HCT116 (cell line): ENCODE data around the gene CHCHD3. TPM values are rescaled to one million over a fixed set of nuclear protein-coding genes. Genes with fewer than 3 reads are reported as not detected.
"Not testable (repeated sequence)": the region's sequence is repeated elsewhere in the genome, so short reads cannot be mapped to it uniquely, and the experiment has no call there.

Source experiments
- ATAC-seq: fragments of 200-7000 bp; cut with Tn5 transposase; 2 replicates; pipeline ENCODE4 v1.9.1; 2020; ENCODE audit warnings: mild to moderate bottlenecking, moderate library complexity
- BruUV-seq: library from RNA; stranded (reverse); fragments of 400-500 nt; replicated peaks from 2 replicates; lab custom pipeline; 2021; lab: Mats Ljungman, UMichigan
- CTCF ChIA-PET: fragments of 300-600 bp; sonication (Branson Sonifier 250); formaldehyde crosslinking; loops from one replicate; lab custom pipeline; 2021; ENCODE audit warnings: antibody characterized with exemption; lab: Charles Lee
- POLR2A ChIA-PET: fragments of 300-600, 350-600 bp; sonication (Branson Sonifier 250); formaldehyde crosslinking; loops from one replicate; lab custom pipeline; 2021; ENCODE audit warnings: antibody characterized with exemption; lab: Charles Lee
- RAD21 ChIA-PET, 2 experiments: fragments of 300-600 bp; sonication (Branson Sonifier 250); formaldehyde crosslinking; loops; one replicate each; lab custom pipeline; 2023; ENCODE audit warnings: low total read pairs in 2 of 2; ENCODE audit not compliant: uncharacterized antibody in 2 of 2, unreplicated experiment in 2 of 2, low non-redundant PET in 1 of 2; lab: Charles Lee
- DNase-seq: peaks from one replicate; pipeline ENCODE4 v3.0.0-alpha.2; 2010; ENCODE audit warnings: low read depth, low spot score
- H2AFZ ChIP-seq: fragments of 200-600 bp; shearing (Covaris generic), sonication (generic); 2 replicates; pipeline ENCODE4 v1.6.1; 2017; ENCODE audit warnings: low read depth, mixed run types, mixed read lengths, antibody characterized with exemption, low read length; ENCODE audit not compliant: poor library complexity, severe bottlenecking
- H3K27ac ChIP-seq: 2 replicates; pipeline ENCODE4 v1.5.1; 2012; ENCODE audit warnings: low read depth, low read length
- H3K27me3 ChIP-seq: fragments of 200-600 bp; sonication (generic); 2 replicates; pipeline ENCODE4 v1.6.1; 2016; ENCODE audit warnings: mixed run types, low read length, mixed read lengths; ENCODE audit not compliant: insufficient read depth
- H3K36me3 ChIP-seq, 2 experiments: fragments of 200-500 bp in 1 of 2; fragments of 200-600 bp in 1 of 2; sonication (Bioruptor generic) in 1 of 2; sonication (generic) in 1 of 2; 2 replicates each; pipeline versions ENCODE4 v1.5.1 to v1.6.1; 2014 to 2016; ENCODE audit warnings: low read length in 2 of 2, inconsistent platforms in 1 of 2, mixed read lengths in 1 of 2, mixed run types in 1 of 2; ENCODE audit not compliant: insufficient read depth in 2 of 2, control insufficient read depth in 1 of 2
- H3K4me1 ChIP-seq, 2 experiments: fragments of 200-600 bp in 1 of 2; sonication (generic) in 1 of 2; 2 replicates each; pipeline versions ENCODE4 v1.5.1 to v1.6.1; 2012 to 2017; ENCODE audit warnings: low read length in 2 of 2, inconsistent platforms in 1 of 2, mild to moderate bottlenecking in 1 of 2, mixed read lengths in 1 of 2, mixed run types in 1 of 2, moderate library complexity in 1 of 2; ENCODE audit not compliant: insufficient read depth in 2 of 2, control insufficient read depth in 1 of 2
- H3K4me2 ChIP-seq: fragments of 200-600 bp; sonication (generic); 2 replicates; pipeline ENCODE4 v1.6.1; 2017; ENCODE audit warnings: mixed run types, low read length, mixed read lengths
- H3K4me3 ChIP-seq, 2 experiments: fragments of 200-600 bp in 1 of 2; sonication (generic) in 1 of 2; replicated peaks in 1 of 2; 2 replicates each; pipeline ENCODE4 v1.5.1; 2011 to 2016; ENCODE audit warnings: low read length in 2 of 2, control low read depth in 1 of 2, low read depth in 1 of 2, mild to moderate bottlenecking in 1 of 2, mixed read lengths in 1 of 2, mixed run types in 1 of 2
- H3K79me2 ChIP-seq: fragments of 200-600 bp; sonication (generic); 2 replicates; pipeline ENCODE4 v1.6.1; 2017; ENCODE audit warnings: mild to moderate bottlenecking, mixed run types, low read length, moderate library complexity, mixed read lengths; ENCODE audit not compliant: insufficient read depth
- H3K9ac ChIP-seq: fragments of 200-600 bp; sonication (generic); 2 replicates; pipeline ENCODE4 v1.6.1; 2016; ENCODE audit warnings: low read length, mixed read lengths
- H3K9me2 ChIP-seq: fragments of 200-600 bp; sonication (generic), shearing (Covaris generic); 2 replicates; pipeline ENCODE4 v1.6.1; 2017; ENCODE audit warnings: mixed run types, mild to moderate bottlenecking, moderate library complexity; ENCODE audit not compliant: insufficient read depth
- H3K9me3 ChIP-seq, 2 experiments: fragments of 200-500 bp in 1 of 2; fragments of 200-600 bp in 1 of 2; sonication (Bioruptor generic) in 1 of 2; sonication (generic) in 1 of 2; 2 replicates each; pipeline ENCODE4 v1.6.1; 2014 to 2017; ENCODE audit warnings: low read length in 2 of 2, mixed read lengths in 2 of 2, inconsistent platforms in 1 of 2, low read depth in 1 of 2, mild to moderate bottlenecking in 1 of 2, mixed run types in 1 of 2, moderate library complexity in 1 of 2; ENCODE audit not compliant: control insufficient read depth in 1 of 2, insufficient read depth in 1 of 2
- H4K20me1 ChIP-seq: fragments of 200-600 bp; sonication (generic), shearing (Covaris generic); 2 replicates; pipeline ENCODE4 v1.6.1; 2017; ENCODE audit warnings: mixed run types, mild to moderate bottlenecking, moderate library complexity; ENCODE audit not compliant: insufficient read depth
- CBX3 ChIP-seq: IDR thresholded peaks from 2 replicates; pipeline ENCODE4 v1.6.1; 2012; ENCODE audit warnings: low read depth
- CEBPB ChIP-seq: IDR thresholded peaks from 2 replicates; pipeline ENCODE4 v1.6.1; 2012; ENCODE audit warnings: low read depth
- EGR1 ChIP-seq: IDR thresholded peaks from 2 replicates; pipeline ENCODE4 v1.6.1; 2012; ENCODE audit warnings: low read depth
- EZH2 ChIP-seq: fragments of 200-600 bp; sonication (generic); IDR thresholded peaks from 2 replicates; pipeline ENCODE4 v1.6.1; 2017; ENCODE audit warnings: antibody characterized with exemption, mixed run types
- EZH2phosphoT487 ChIP-seq: fragments of 200-600 bp; IDR thresholded peaks from 2 replicates; pipeline ENCODE4 v1.6.1; 2018; ENCODE audit warnings: antibody characterized with exemption, borderline replicate concordance
- FOSL1 ChIP-seq: IDR thresholded peaks from 2 replicates; pipeline ENCODE4 v1.6.1; 2012; ENCODE audit warnings: low read depth
- MAX ChIP-seq: IDR thresholded peaks from 2 replicates; pipeline ENCODE4 v1.6.1; 2012
- POLR2A ChIP-seq: IDR thresholded peaks from 2 replicates; pipeline ENCODE4 v1.7.0; 2011; ENCODE audit warnings: borderline replicate concordance; ENCODE audit not compliant: insufficient read depth, insufficient read length; ENCODE audit errors: extremely low read depth
- POLR2AphosphoS5 ChIP-seq: IDR thresholded peaks from 2 replicates; pipeline ENCODE4 v1.6.1; 2011; ENCODE audit warnings: mild to moderate bottlenecking, low read depth, low read length, moderate library complexity
- RAD21 ChIP-seq: IDR thresholded peaks from 2 replicates; pipeline ENCODE4 v1.6.1; 2012; ENCODE audit warnings: low read depth, mild to moderate bottlenecking
- REST ChIP-seq: IDR thresholded peaks from 2 replicates; pipeline ENCODE4 v1.6.1; 2012; ENCODE audit warnings: low read depth
- SIN3A ChIP-seq: IDR thresholded peaks from 2 replicates; pipeline ENCODE4 v1.6.1; 2012; ENCODE audit warnings: low read depth
- SP1 ChIP-seq: IDR thresholded peaks from 2 replicates; pipeline ENCODE4 v1.6.1; 2012; ENCODE audit warnings: low read depth
- SRF ChIP-seq: IDR thresholded peaks from 2 replicates; pipeline ENCODE4 v1.6.1; 2012; ENCODE audit warnings: low read depth
- TCF7L2 ChIP-seq: IDR thresholded peaks from 2 replicates; pipeline ENCODE4 v1.7.0; 2011; ENCODE audit warnings: borderline replicate concordance, inconsistent platforms; ENCODE audit not compliant: insufficient read depth, insufficient read length; ENCODE audit errors: extremely low read depth
- ZFX ChIP-seq: fragments of 450-650 bp; IDR thresholded peaks from 2 replicates; pipeline ENCODE4 v1.6.1; 2017
- intact Hi-C: fragments of 100-400 bp; cut with micrococcal nuclease; formaldehyde crosslinking; loops from 2 replicates; pipeline ENCODE4 v1.10.0; 2022
- total RNA-seq: library from RNA; stranded (reverse); gene quantifications from one replicate; pipeline ENCODE4 v1.2.1, GENCODE V29; 2021; ENCODE audit not compliant: unreplicated experiment

CHCHD3 gene
- total RNA-seq, 1 experiment from 2014 or later = 73.5 TPM

- TF ChIP-seq SIN3A = no peak
- TF ChIP-seq SP1 = no peak
- TF ChIP-seq TCF7L2 = no peak
- no peak for TF ChIP-seq EGR1
These were observed 45.6 kb downstream of the CHCHD3 start (continued) for GRCh38 chr7:133036289-133036688.

- H3K4me3 ChIP-seq, H3K27ac ChIP-seq, ATAC-seq, H3K4me2 ChIP-seq, H3K9ac ChIP-seq, H3K36me3 ChIP-seq, RAD21 ChIA-PET, H3K9me2 ChIP-seq, H3K27me3 ChIP-seq, CTCF ChIA-PET, H4K20me1 ChIP-seq, DNase-seq, H2AFZ ChIP-seq, H3K9me3 ChIP-seq, BruUV-seq, intact Hi-C loops, H3K4me1 ChIP-seq, POLR2A ChIA-PET: not testable (repeated sequence)
- peaks cover 31% of the 10 kb centered on the region for H3K79me2 ChIP-seq
These were observed 46.6 kb downstream of the CHCHD3 start for GRCh38 chr7:133035240-133035639.

GRCh38 chr7:133030346-133030745, 51.5 kb downstream of the CHCHD3 start:
- ChIA-PET POLR2A (no interaction called here), CTCF (no interaction called here), RAD21 (no interaction called here)
- H3K4me2 ChIP-seq = no peak overlapping the region
- intact Hi-C loops = no loop called here
- DNase-seq (no peak), ATAC-seq (no peak)
- no TSS peak for BruUV-seq
- H3K9ac ChIP-seq = no peak overlapping the region
- no peaks in the 10 kb centered on the region for H3K9me3 ChIP-seq
- H3K27ac ChIP-seq = no peak overlapping the region
- H3K79me2 ChIP-seq = peaks cover 18% of the 10 kb centered on the region
- peaks cover 7% of the 10 kb centered on the region; the same call in 1 of the 2 replicates for H4K20me1 ChIP-seq
- H3K9me2 ChIP-seq = no peaks in the 10 kb centered on the region
- H3K36me3 ChIP-seq = no peaks in the 10 kb centered on the region
- H3K4me3 ChIP-seq = no peak overlapping the region
- no peak overlapping the region for H2AFZ ChIP-seq
- no peak for TF ChIP-seq CBX3
- no peak for TF ChIP-seq TCF7L2
- TF ChIP-seq RAD21 = no peak
- TF ChIP-seq MAX = no peak
- no peak for TF ChIP-seq EZH2
- no peak for TF ChIP-seq REST
- TF ChIP-seq EZH2phosphoT487 = no peak
- no peak for TF ChIP-seq CEBPB
- TF ChIP-seq ZFX = no peak
- TF ChIP-seq SIN3A = no peak
- TF ChIP-seq POLR2A = no peak
- TF ChIP-seq FOSL1 = no peak
- no peak for TF ChIP-seq POLR2AphosphoS5
- no peak for TF ChIP-seq EGR1
- TF ChIP-seq SRF = no peak
- no peak for TF ChIP-seq SP1
- TF ChIP-seq, all 23 proteins: peak for 0
- H3K4me1 ChIP-seq = no peaks in the 10 kb centered on the region
- H3K27me3 ChIP-seq = no peaks in the 10 kb centered on the region
